ENCODE data around the gene PACSIN3. TPM values are rescaled to one million over a fixed set of nuclear protein-coding genes. Genes with fewer than 3 reads are reported as not detected.
"Not testable (repeated sequence)": the region's sequence is repeated elsewhere in the genome, so short reads cannot be mapped to it uniquely, and the experiment has no call there.

PACSIN3 gene
- polyA plus RNA-seq, 1 donor = 44.7 TPM

GRCh38 chr11:47201015-47201414 is 14.8 kb upstream of the PACSIN3 start:
- Histone ChIP-seq H3K9me3 (ENCODE audit: control insufficient read depth, low read depth, low read length) (no peaks in the 10 kb centered on the region), H3K27me3 (ENCODE audit: control insufficient read depth, insufficient read depth, low read length) (no peaks in the 10 kb centered on the region), H3K36me3 (ENCODE audit: control insufficient read depth, insufficient read depth, low read length) (no peaks in the 10 kb centered on the region), H3K27ac (ENCODE audit: low read length) (no peak overlapping the region), H3K4me1 (ENCODE audit: control insufficient read depth, insufficient read depth, low read length) (no peaks in the 10 kb centered on the region), H3K4me3 (ENCODE audit: low read length) (no peak overlapping the region)
- no peak for DNase-seq
- WGBS (ENCODE audit: insufficient coverage, low lambda C conversion rate) = no CpG with 5 or more reads among the region's 4 CpGs

- H3K9me3 ChIP-seq (ENCODE audit: control insufficient read depth, low read depth, low read length); H3K36me3 ChIP-seq (ENCODE audit: control insufficient read depth, insufficient read depth, low read length); H3K4me1 ChIP-seq (ENCODE audit: control insufficient read depth, insufficient read depth, low read length); H3K27ac ChIP-seq (ENCODE audit: low read length); H3K4me3 ChIP-seq (ENCODE audit: low read length); DNase-seq; H3K27me3 ChIP-seq (ENCODE audit: control insufficient read depth, insufficient read depth, low read length): not testable (repeated sequence)
- WGBS (ENCODE audit: insufficient coverage, low lambda C conversion rate) = no CpG with 5 or more reads among the region's 9 CpGs
Observed at GRCh38 chr11:47198161-47198560, 11.9 kb upstream of the PACSIN3 start.

- DNase-seq = no peak
Observed at GRCh38 chr11:47192111-47192510, 5.9 kb upstream of the PACSIN3 start.

GRCh38 chr11:47191137-47191536 is 4.9 kb upstream of the PACSIN3 start:
- not testable (repeated sequence) for H3K27me3 ChIP-seq (ENCODE audit: control insufficient read depth, insufficient read depth, low read length); H3K27ac ChIP-seq (ENCODE audit: low read length); DNase-seq; H3K9me3 ChIP-seq (ENCODE audit: control insufficient read depth, low read depth, low read length); H3K36me3 ChIP-seq (ENCODE audit: control insufficient read depth, insufficient read depth, low read length); H3K4me3 ChIP-seq (ENCODE audit: low read length)
- 92% methylated on average over 5 of the region's 10 CpGs for WGBS (ENCODE audit: insufficient coverage, low lambda C conversion rate)
- peaks cover 42% of the 10 kb centered on the region for H3K4me1 ChIP-seq (ENCODE audit: control insufficient read depth, insufficient read depth, low read length)

More at GRCh38 chr11:47192111-47192510, 5.9 kb upstream of the PACSIN3 start:
- H3K4me3 ChIP-seq (ENCODE audit: low read length) = no peak overlapping the region
- H3K4me1 ChIP-seq (ENCODE audit: control insufficient read depth, insufficient read depth, low read length) = peaks cover 34% of the 10 kb centered on the region
- H3K27ac ChIP-seq (ENCODE audit: low read length) = no peak overlapping the region
- no peaks in the 10 kb centered on the region for H3K36me3 ChIP-seq (ENCODE audit: control insufficient read depth, insufficient read depth, low read length)
- WGBS (ENCODE audit: insufficient coverage, low lambda C conversion rate) = no CpG with 5 or more reads among the region's 4 CpGs
- no peaks in the 10 kb centered on the region for H3K9me3 ChIP-seq (ENCODE audit: control insufficient read depth, low read depth, low read length)
- no peaks in the 10 kb centered on the region for H3K27me3 ChIP-seq (ENCODE audit: control insufficient read depth, insufficient read depth, low read length)

- Histone ChIP-seq H3K4me3 (ENCODE audit: low read length) (no peak overlapping the region), H3K9me3 (ENCODE audit: control insufficient read depth, low read depth, low read length) (no peaks in the 10 kb centered on the region), H3K36me3 (ENCODE audit: control insufficient read depth, insufficient read depth, low read length) (no peaks in the 10 kb centered on the region), H3K27ac (ENCODE audit: low read length) (peak overlapping the region; percentile 94), H3K4me1 (ENCODE audit: control insufficient read depth, insufficient read depth, low read length) (peaks cover 49% of the 10 kb centered on the region), H3K27me3 (ENCODE audit: control insufficient read depth, insufficient read depth, low read length) (no peaks in the 10 kb centered on the region)
- DNase-seq = peak; percentile 92 to 96
- 29% methylated on average over 1 of the region's 11 CpGs for WGBS (ENCODE audit: insufficient coverage, low lambda C conversion rate)
Observed at GRCh38 chr11:47189100-47189834, 3.0 kb upstream of the PACSIN3 start.

- no peak for DNase-seq
Observed at GRCh38 chr11:47188259-47188658, 2.0 kb upstream of the PACSIN3 start.

GRCh38 chr11:47187723-47188122 is 1.5 kb upstream of the PACSIN3 start:
- WGBS (ENCODE audit: insufficient coverage, low lambda C conversion rate) = no CpG with 5 or more reads among the region's 5 CpGs
- no peaks in the 10 kb centered on the region for H3K9me3 ChIP-seq (ENCODE audit: control insufficient read depth, low read depth, low read length)
- DNase-seq = peak; percentile 68 to 81
- H3K4me3 ChIP-seq (ENCODE audit: low read length) = peak overlapping the region; percentile 56
- peaks cover 54% of the 10 kb centered on the region for H3K4me1 ChIP-seq (ENCODE audit: control insufficient read depth, insufficient read depth, low read length)
- H3K36me3 ChIP-seq (ENCODE audit: control insufficient read depth, insufficient read depth, low read length) = peaks cover 3% of the 10 kb centered on the region
- H3K27me3 ChIP-seq (ENCODE audit: control insufficient read depth, insufficient read depth, low read length) = no peaks in the 10 kb centered on the region
- H3K27ac ChIP-seq (ENCODE audit: low read length) = peak overlapping the region; percentile 94

More at GRCh38 chr11:47188259-47188658, 2.0 kb upstream of the PACSIN3 start:
- H3K9me3 ChIP-seq (ENCODE audit: control insufficient read depth, low read depth, low read length) = no peaks in the 10 kb centered on the region
- no peak overlapping the region for H3K4me3 ChIP-seq (ENCODE audit: low read length)
- WGBS (ENCODE audit: insufficient coverage, low lambda C conversion rate) = no CpG with 5 or more reads among the region's 1 CpG
- H3K27me3 ChIP-seq (ENCODE audit: control insufficient read depth, insufficient read depth, low read length) = no peaks in the 10 kb centered on the region
- peak overlapping the region; percentile 94 for H3K27ac ChIP-seq (ENCODE audit: low read length)
- peaks cover 54% of the 10 kb centered on the region for H3K4me1 ChIP-seq (ENCODE audit: control insufficient read depth, insufficient read depth, low read length)
- no peaks in the 10 kb centered on the region for H3K36me3 ChIP-seq (ENCODE audit: control insufficient read depth, insufficient read depth, low read length)

- peak; percentile 44 to 75 for DNase-seq
- peak overlapping the region; percentile 94 for H3K27ac ChIP-seq (ENCODE audit: low read length)
- peaks cover 9% of the 10 kb centered on the region for H3K36me3 ChIP-seq (ENCODE audit: control insufficient read depth, insufficient read depth, low read length)
- 11% methylated on average over 3 of the region's 63 CpGs for whole genome bisulfite sequencing (ENCODE audit: insufficient coverage, low lambda C conversion rate)
- no peaks in the 10 kb centered on the region for H3K27me3 ChIP-seq (ENCODE audit: control insufficient read depth, insufficient read depth, low read length)
- peak overlapping the region; percentile 56 for H3K4me3 ChIP-seq (ENCODE audit: low read length)
- H3K4me1 ChIP-seq (ENCODE audit: control insufficient read depth, insufficient read depth, low read length) = peaks cover 54% of the 10 kb centered on the region
- no peaks in the 10 kb centered on the region for H3K9me3 ChIP-seq (ENCODE audit: control insufficient read depth, low read depth, low read length)
Observed at GRCh38 chr11:47186700-47187695, 764 bp upstream of the PACSIN3 start.

GRCh38 chr11:47185305-47186075 is 744 bp downstream of the PACSIN3 start:
- peak; percentile 40 to 75 for DNase-seq
- Histone ChIP-seq H3K9me3 (ENCODE audit: control insufficient read depth, low read depth, low read length) (no peaks in the 10 kb centered on the region), H3K4me1 (ENCODE audit: control insufficient read depth, insufficient read depth, low read length) (peaks cover 54% of the 10 kb centered on the region), H3K27me3 (ENCODE audit: control insufficient read depth, insufficient read depth, low read length) (no peaks in the 10 kb centered on the region), H3K27ac (ENCODE audit: low read length) (peak overlapping the region; percentile 95), H3K36me3 (ENCODE audit: control insufficient read depth, insufficient read depth, low read length) (peaks cover 16% of the 10 kb centered on the region), H3K4me3 (ENCODE audit: low read length) (peak overlapping the region; percentile 77)
- WGBS (ENCODE audit: insufficient coverage, low lambda C conversion rate) = no CpG with 5 or more reads among the region's 50 CpGs

Data from large intestine (tissue), 3 donors.